Fibroblast of skin of back (primary cell): ENCODE results near the gene MTFR2.
"Not testable (repeated sequence)": the region's sequence is repeated elsewhere in the genome, so short reads cannot be mapped to it uniquely, and the experiment has no call there.

Experiments used
- DNase-seq: peaks from one replicate; pipeline ENCODE4 v3.0.0-alpha.2; 2013

The MTFR2 gene

GRCh38 chr6:136232701-136233100 lies 17.4 kb downstream of the MTFR2 start:
- DNase-seq: no peak

- DNase-seq: peak; percentile 32
Observed at GRCh38 chr6:136230219-136230853, 19.8 kb downstream of the MTFR2 start.

GRCh38 chr6:136228814-136229213 lies 21.3 kb downstream of the MTFR2 start:
- DNase-seq: no peak

GRCh38 chr6:136226674-136227377 lies 23.3 kb downstream of the MTFR2 start:
- no peak for DNase-seq

- peak; percentile 45 for DNase-seq
Observed at GRCh38 chr6:136226027-136226673, 24.0 kb downstream of the MTFR2 start.

- no peak for DNase-seq
Observed at GRCh38 chr6:136225496-136225895, 24.6 kb downstream of the MTFR2 start.

GRCh38 chr6:136224974-136225373 lies 25.1 kb downstream of the MTFR2 start:
- not testable (repeated sequence) for DNase-seq

GRCh38 chr6:136216503-136217401 lies 33.4 kb downstream of the MTFR2 start:
- DNase-seq: no peak

GRCh38 chr6:136213853-136214252 lies 36.3 kb downstream of the MTFR2 start:
- DNase-seq: no peak

- DNase-seq: no peak
Observed at GRCh38 chr6:136213012-136213539, 37.0 kb downstream of the MTFR2 start.

- DNase-seq: no peak
Observed at GRCh38 chr6:136212608-136213007, 37.5 kb downstream of the MTFR2 start.

- no peak for DNase-seq
Observed at GRCh38 chr6:136210398-136211165, 39.5 kb downstream of the MTFR2 start.

GRCh38 chr6:136209496-136209895 lies 40.6 kb downstream of the MTFR2 start:
- no peak for DNase-seq

GRCh38 chr6:136208783-136209182 lies 41.3 kb downstream of the MTFR2 start:
- no peak for DNase-seq

GRCh38 chr6:136201732-136202131 lies 48.4 kb downstream of the MTFR2 start:
- no peak for DNase-seq

- no peak for DNase-seq
Observed at GRCh38 chr6:136192902-136193301, 57.2 kb downstream of the MTFR2 start.

GRCh38 chr6:136191606-136192312 lies 58.4 kb downstream of the MTFR2 start:
- DNase-seq: no peak

GRCh38 chr6:136189104-136189503 lies 61.0 kb downstream of the MTFR2 start:
- peak; percentile 8 for DNase-seq

- no peak for DNase-seq
Observed at GRCh38 chr6:136188486-136188885, 61.6 kb downstream of the MTFR2 start.

- DNase-seq: no peak
Observed at GRCh38 chr6:136186363-136186762, 63.7 kb downstream of the MTFR2 start.

- no peak for DNase-seq
Observed at GRCh38 chr6:136184738-136185137, 65.4 kb downstream of the MTFR2 start.
